K562 (cell line): Measurements from ENCODE around the gene GEMIN5. TPM values are rescaled to one million over a fixed set of nuclear protein-coding genes. Genes with fewer than 3 reads are reported as not detected.
A peak's percentile ranks its signal among the peaks of the same experiment; 100 is the strongest.

ENCODE experiments used
- BRD9 ChIP-seq: fragments of 450-650 bp; IDR thresholded peaks from 2 replicates; pipeline ENCODE4 v1.6.1; 2018; ENCODE audit warnings: low read depth; ENCODE audit not compliant: partially characterized antibody
- GTF2A2 ChIP-seq: IDR thresholded peaks from 2 replicates; pipeline ENCODE4 v1.6.1; 2016; ENCODE audit warnings: mild to moderate bottlenecking, missing genetic modification characterization, missing compliant biosample characterization
- HNRNPH1 ChIP-seq: fragments of 200-400 bp; formaldehyde crosslinking; optimal IDR thresholded peaks from 2 replicates; pipeline ENCODE3; 2017; ENCODE audit warnings: low read depth, mild to moderate bottlenecking, low read length, moderate library complexity
- HNRNPL ChIP-seq: fragments of 200-400 bp; formaldehyde crosslinking; IDR thresholded peaks from 2 replicates; pipeline ENCODE4 v1.6.1; 2017; ENCODE audit warnings: low read depth, mild to moderate bottlenecking, low read length
- KAT2B ChIP-seq: IDR thresholded peaks from one replicate; pipeline ENCODE4 v1.6.1; 2012; ENCODE audit warnings: low read depth, mild to moderate bottlenecking, control low read depth, inconsistent platforms, low read length, moderate library complexity
- KLF16 ChIP-seq: IDR thresholded peaks from 2 replicates; pipeline ENCODE4 v1.6.1; 2016; ENCODE audit warnings: antibody characterized with exemption
- PHF20 ChIP-seq: fragments of 450-650 bp; IDR thresholded peaks from 2 replicates; pipeline ENCODE4 v1.6.1; 2018; ENCODE audit not compliant: partially characterized antibody
- RBM39 ChIP-seq: fragments of 200-400 bp; formaldehyde crosslinking; optimal IDR thresholded peaks from 2 replicates; pipeline ENCODE3; 2018; ENCODE audit warnings: low read depth, low read length
- SP1 ChIP-seq: sonication (generic); formaldehyde crosslinking; IDR thresholded peaks from 2 replicates; pipeline ENCODE4 v1.8.1; 2022; ENCODE audit warnings: mild to moderate bottlenecking, missing genetic modification reagents
- TEAD4 ChIP-seq, 2 experiments: sonication (generic) in 1 of 2; formaldehyde crosslinking in 1 of 2; IDR thresholded peaks; 2 replicates each; pipeline versions ENCODE4 v1.6.1 to v1.8.0; 2012 to 2022; ENCODE audit warnings: borderline replicate concordance in 1 of 2, inconsistent platforms in 1 of 2, low read length in 1 of 2, mild to moderate bottlenecking in 1 of 2, missing genetic modification reagents in 1 of 2
- ZNF449 ChIP-seq: fragments of 250-450 bp; sonication (Bioruptor Pico); IDR thresholded peaks from 2 replicates; pipeline ENCODE4 v1.8.0; 2022; ENCODE audit warnings: moderate library complexity, mild to moderate bottlenecking, inconsistent platforms
- ZNF507 ChIP-seq: conservative IDR thresholded peaks from 2 replicates; pipeline ENCODE4 v1.6.1; 2017; ENCODE audit warnings: missing genetic modification characterization, missing compliant biosample characterization
- ZNF699 ChIP-seq: fragments of 250-450 bp; sonication (Bioruptor Pico); IDR thresholded peaks from 2 replicates; pipeline ENCODE4 v1.8.0; 2021; ENCODE audit warnings: mild to moderate bottlenecking, moderate library complexity; ENCODE audit not compliant: insufficient replicate concordance
- ZNF778 ChIP-seq: fragments of 450-650 bp; formaldehyde crosslinking; IDR thresholded peaks from 2 replicates; pipeline ENCODE4 v1.4.0; 2020; ENCODE audit warnings: mild to moderate bottlenecking, moderate library complexity
- polyA plus RNA-seq, 8 experiments: library from polyadenylated mRNA; depleted of rRNA in 4 of 8; stranded (reverse) in 5 of 8; unstranded in 3 of 8; fragments of >200 nt; fragmentation: Nextera tagmentation in 2 of 8; fragmentation: Illumina TruSeq in 1 of 8; extraction: Ambion mirVana in 2 of 8; extraction: Trizol in 1 of 8; gene quantifications; 2 replicates each; pipeline versions ENCODE4 v1.2.1 to v1.2.3, GENCODE V29; 2011 to 2014; ENCODE audit warnings: inconsistent platforms in 1 of 8, missing spikeins in 1 of 8
- total RNA-seq, 7 experiments: library from RNA; depleted of rRNA in 6 of 7; stranded (reverse); fragments of >200 nt in 6 of 7; fragmentation: Illumina TruSeq in 2 of 7; extraction: Trizol in 2 of 7; gene quantifications; 2 replicates each; pipeline versions ENCODE4 v1.2.1 to v1.2.3, GENCODE V29; 2011 to 2021; ENCODE audit warnings: low replicate concordance in 1 of 7
- TF ChIP-seq, protein P1 (sequence below), 2 experiments: fragments of 250-450 bp in 1 of 2; fragments of 450-650 bp in 1 of 2; sonication (Bioruptor Pico) in 1 of 2; IDR thresholded peaks; 2 replicates each; pipeline versions ENCODE4 v1.6.1 to v1.8.0; 2016 to 2021; ENCODE audit warnings: mild to moderate bottlenecking in 2 of 2, moderate library complexity in 2 of 2, missing compliant biosample characterization in 1 of 2, missing genetic modification characterization in 1 of 2
- TF ChIP-seq, protein P2 (sequence below), 2 experiments: fragments of 450-650 bp; conservative IDR thresholded peaks; 2 replicates each; pipeline ENCODE4 v1.6.1; 2017; ENCODE audit warnings: mild to moderate bottlenecking in 2 of 2, moderate library complexity in 2 of 2
- TF ChIP-seq, protein P3 (sequence below): fragments of 200-800 bp; sonication (Bioruptor generic); IDR thresholded peaks from 2 replicates; pipeline ENCODE4 v1.6.1; 2016; ENCODE audit warnings: missing genetic modification characterization, missing compliant biosample characterization

GEMIN5 gene
- total and polyA plus RNA-seq, 9 of the 15 experiments (the other 6 are each of a cell fraction or from before 2014, with no cell fraction given) = 10.3 to 48.2 (median 34.7) TPM

DNA sequence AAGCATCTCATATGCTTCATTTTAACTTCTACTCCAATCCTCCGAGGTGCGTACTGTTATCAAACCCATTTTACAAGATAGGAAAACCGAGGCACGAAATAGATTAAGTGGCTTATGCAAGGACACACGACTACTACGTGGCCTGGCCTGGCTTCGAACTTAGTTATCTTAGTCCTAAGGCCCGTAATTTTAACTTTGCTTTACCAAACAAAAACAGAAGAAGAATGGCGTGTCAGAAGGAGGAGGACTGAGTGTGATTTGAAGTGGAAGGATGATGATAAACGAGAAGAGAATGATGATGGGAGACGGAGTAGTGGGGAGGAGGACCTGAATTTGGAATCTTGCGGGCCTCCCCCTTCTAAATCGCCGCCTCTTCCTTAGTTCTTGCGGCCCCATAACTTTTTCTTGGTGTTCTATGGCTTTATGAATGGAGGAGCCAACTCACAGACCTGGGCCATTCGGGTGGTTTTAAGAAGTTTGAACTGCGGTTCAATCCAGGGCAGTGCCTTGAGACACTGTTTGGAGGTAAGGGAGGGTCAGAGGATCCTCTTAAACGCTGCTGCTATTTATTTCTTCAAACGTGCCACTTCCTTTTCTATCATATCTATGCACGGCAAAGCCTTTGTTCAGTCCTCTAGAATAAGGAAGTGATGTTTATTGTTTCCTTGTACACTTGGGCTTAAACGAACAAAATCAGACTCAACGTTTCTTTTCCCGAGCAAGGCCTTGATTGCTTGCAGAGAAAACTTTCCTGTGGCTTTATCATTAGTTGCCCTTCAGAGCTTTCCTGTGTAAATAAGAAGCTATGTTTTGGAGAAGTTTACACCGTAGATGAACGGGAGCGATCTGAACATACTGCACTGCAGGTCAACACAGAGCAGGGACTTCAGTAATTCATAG lies 78.8 kb downstream of the GEMIN5 start (continued):
- TF ChIP-seq ZNF699 (CRISPR knock-in tag) = no peak
- 0 out of 2 replicates have a peak, but pooled peaks have one; percentile 39 for TF ChIP-seq GTF2A2 (tag)
- no peak for TF ChIP-seq ZNF449 (CRISPR knock-in tag)
- peak; percentile 28 for TF ChIP-seq BRD9
- TF ChIP-seq TEAD4 (IDR thresholded peaks at IDR 0.05; ENCODE audit: low read length) = no peak
- TF ChIP-seq TEAD4 (CRISPR knock-in tag; IDR thresholded peaks at IDR 0.05; ENCODE audit: borderline replicate concordance) = no peak
- no peak for TF ChIP-seq RBM39
- peak; percentile 1 for TF ChIP-seq PHF20
- TF ChIP-seq SP1 (CRISPR knock-in tag) = no peak
- TF ChIP-seq ZNF507 = no peak
- TF ChIP-seq, protein P1, sequence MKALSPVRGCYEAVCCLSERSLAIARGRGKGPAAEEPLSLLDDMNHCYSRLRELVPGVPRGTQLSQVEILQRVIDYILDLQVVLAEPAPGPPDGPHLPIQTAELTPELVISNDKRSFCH (CRISPR knock-in tag; IDR thresholded peaks at IDR 0.05) = no peak
- TF ChIP-seq, protein P1 (tag; IDR thresholded peaks at IDR 0.05) = 0 out of 2 replicates have a peak, but pooled peaks have one; percentile 31
- TF ChIP-seq HNRNPL = no peak
- TF ChIP-seq, protein P2, sequence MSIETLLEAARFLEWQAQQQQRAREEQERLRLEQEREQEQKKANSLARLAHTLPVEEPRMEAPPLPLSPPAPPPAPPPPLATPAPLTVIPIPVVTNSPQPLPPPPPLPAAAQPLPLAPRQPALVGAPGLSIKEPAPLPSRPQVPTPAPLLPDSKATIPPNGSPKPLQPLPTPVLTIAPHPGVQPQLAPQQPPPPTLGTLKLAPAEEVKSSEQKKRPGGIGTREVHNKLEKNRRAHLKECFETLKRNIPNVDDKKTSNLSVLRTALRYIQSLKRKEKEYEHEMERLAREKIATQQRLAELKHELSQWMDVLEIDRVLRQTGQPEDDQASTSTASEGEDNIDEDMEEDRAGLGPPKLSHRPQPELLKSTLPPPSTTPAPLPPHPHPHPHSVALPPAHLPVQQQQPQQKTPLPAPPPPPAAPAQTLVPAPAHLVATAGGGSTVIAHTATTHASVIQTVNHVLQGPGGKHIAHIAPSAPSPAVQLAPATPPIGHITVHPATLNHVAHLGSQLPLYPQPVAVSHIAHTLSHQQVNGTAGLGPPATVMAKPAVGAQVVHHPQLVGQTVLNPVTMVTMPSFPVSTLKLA (conservative IDR thresholded peaks at IDR 0.05) = no peak
- no peak for TF ChIP-seq KAT2B
- TF ChIP-seq HNRNPH1 = no peak
- no peak for TF ChIP-seq ZNF778
- TF ChIP-seq, protein P3, sequence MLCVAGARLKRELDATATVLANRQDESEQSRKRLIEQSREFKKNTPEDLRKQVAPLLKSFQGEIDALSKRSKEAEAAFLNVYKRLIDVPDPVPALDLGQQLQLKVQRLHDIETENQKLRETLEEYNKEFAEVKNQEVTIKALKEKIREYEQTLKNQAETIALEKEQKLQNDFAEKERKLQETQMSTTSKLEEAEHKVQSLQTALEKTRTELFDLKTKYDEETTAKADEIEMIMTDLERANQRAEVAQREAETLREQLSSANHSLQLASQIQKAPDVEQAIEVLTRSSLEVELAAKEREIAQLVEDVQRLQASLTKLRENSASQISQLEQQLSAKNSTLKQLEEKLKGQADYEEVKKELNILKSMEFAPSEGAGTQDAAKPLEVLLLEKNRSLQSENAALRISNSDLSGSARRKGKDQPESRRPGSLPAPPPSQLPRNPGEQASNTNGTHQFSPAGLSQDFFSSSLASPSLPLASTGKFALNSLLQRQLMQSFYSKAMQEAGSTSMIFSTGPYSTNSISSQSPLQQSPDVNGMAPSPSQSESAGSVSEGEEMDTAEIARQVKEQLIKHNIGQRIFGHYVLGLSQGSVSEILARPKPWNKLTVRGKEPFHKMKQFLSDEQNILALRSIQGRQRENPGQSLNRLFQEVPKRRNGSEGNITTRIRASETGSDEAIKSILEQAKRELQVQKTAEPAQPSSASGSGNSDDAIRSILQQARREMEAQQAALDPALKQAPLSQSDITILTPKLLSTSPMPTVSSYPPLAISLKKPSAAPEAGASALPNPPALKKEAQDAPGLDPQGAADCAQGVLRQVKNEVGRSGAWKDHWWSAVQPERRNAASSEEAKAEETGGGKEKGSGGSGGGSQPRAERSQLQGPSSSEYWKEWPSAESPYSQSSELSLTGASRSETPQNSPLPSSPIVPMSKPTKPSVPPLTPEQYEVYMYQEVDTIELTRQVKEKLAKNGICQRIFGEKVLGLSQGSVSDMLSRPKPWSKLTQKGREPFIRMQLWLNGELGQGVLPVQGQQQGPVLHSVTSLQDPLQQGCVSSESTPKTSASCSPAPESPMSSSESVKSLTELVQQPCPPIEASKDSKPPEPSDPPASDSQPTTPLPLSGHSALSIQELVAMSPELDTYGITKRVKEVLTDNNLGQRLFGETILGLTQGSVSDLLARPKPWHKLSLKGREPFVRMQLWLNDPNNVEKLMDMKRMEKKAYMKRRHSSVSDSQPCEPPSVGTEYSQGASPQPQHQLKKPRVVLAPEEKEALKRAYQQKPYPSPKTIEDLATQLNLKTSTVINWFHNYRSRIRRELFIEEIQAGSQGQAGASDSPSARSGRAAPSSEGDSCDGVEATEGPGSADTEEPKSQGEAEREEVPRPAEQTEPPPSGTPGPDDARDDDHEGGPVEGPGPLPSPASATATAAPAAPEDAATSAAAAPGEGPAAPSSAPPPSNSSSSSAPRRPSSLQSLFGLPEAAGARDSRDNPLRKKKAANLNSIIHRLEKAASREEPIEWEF = no peak
- no peak for TF ChIP-seq KLF16
